Measurements from ENCODE around the gene RABEPK. TPM values are rescaled to one million over a fixed set of nuclear protein-coding genes. Genes with fewer than 3 reads are reported as not detected.

RABEPK gene
- total and polyA plus RNA-seq, 2 of the 4 experiments (the other 2 are of a cell fraction) = 43.9 to 59.7 TPM

Small RNAs within 50 kb of the gene (microRNA-seq; reads per million reads assigned to microRNA genes)
- gene AL354710.1 (ENCODE audit: insufficient read depth, insufficient read length) = not detected

Small RNAs within 50 kb of the gene (small RNA-seq; reads per million reads assigned to genes)
- gene AL354710.1 = 0 reads per million in 5 experiments

Other genes starting within 250 kb of the RABEPK start
- 13.3 and 14.5 TPM in 2 replicates for gene SCAI, start 57.0 kb upstream of the RABEPK start, total RNA-seq (2012; rRNA removed)
- 2.5 and 3.6 TPM in 2 replicates for gene SCAI, start 57.0 kb upstream of the RABEPK start, polyA plus RNA-seq (2012; rRNA removed)
- gene PPP6C, start 10.7 kb upstream of the RABEPK start, total RNA-seq (2012; rRNA removed) = 15.4 and 27.5 TPM in 2 replicates
- gene PPP6C, start 10.7 kb upstream of the RABEPK start, polyA plus RNA-seq (2012; rRNA removed) = 12.9 and 14.5 TPM in 2 replicates
- gene HSPA5, start 40.8 kb downstream of the RABEPK start, total RNA-seq (2012; rRNA removed) = 118 and 147 TPM in 2 replicates
- gene HSPA5, start 40.8 kb downstream of the RABEPK start, polyA plus RNA-seq (2012; rRNA removed) = 391 and 419 TPM in 2 replicates
- gene GAPVD1, start 61.3 kb downstream of the RABEPK start, total RNA-seq (2012; rRNA removed) = 40.3 and 50.9 TPM in 2 replicates
- gene GAPVD1, start 61.3 kb downstream of the RABEPK start, polyA plus RNA-seq (2012; rRNA removed) = 12.2 and 13.8 TPM in 2 replicates